ENCODE data around the gene OR4D6. TPM values are rescaled to one million over a fixed set of nuclear protein-coding genes. Genes with fewer than 3 reads are reported as not detected.

Gene OR4D6
- not detected for total RNA-seq
- long read RNA-seq = 0 reads

DNA sequence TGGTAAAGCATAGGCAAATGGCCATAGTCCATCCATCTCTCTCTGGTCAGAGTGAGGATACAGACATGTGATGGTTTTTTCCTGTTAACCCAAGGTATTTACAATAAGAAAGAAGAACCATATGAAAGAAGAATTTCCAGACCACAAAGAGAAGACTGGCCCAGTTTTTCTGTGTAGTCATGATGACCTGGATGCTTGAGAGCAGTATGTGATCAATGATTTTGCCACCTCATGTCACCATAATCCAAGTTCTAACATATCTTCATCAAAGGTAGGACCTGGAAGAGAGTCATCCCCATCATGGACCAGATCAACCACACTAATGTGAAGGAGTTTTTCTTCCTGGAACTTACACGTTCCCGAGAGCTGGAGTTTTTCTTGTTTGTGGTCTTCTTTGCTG, at the start of gene OR4D6:
TSS of gene OR4D6 (plus strand) at position 301 of the 400 bp plus-strand sequence. CDS start at position 301, 0 bp downstream.
- Histone ChIP-seq H3K4me1 (no peaks in the 10 kb centered on the region), H3K4me3 (no peak within 1 kb of the TSS), H3K27ac (replicated peaks) (no peak within 1 kb of the TSS), H3K9me3 (replicated peaks) (no peaks in the 10 kb centered on the region), H3K27me3 (ENCODE audit: low read depth) (peaks cover 6% of the 10 kb centered on the region), H3K36me3 (no peaks in the 10 kb centered on the region)
- TF ChIP-seq, protein P1, sequence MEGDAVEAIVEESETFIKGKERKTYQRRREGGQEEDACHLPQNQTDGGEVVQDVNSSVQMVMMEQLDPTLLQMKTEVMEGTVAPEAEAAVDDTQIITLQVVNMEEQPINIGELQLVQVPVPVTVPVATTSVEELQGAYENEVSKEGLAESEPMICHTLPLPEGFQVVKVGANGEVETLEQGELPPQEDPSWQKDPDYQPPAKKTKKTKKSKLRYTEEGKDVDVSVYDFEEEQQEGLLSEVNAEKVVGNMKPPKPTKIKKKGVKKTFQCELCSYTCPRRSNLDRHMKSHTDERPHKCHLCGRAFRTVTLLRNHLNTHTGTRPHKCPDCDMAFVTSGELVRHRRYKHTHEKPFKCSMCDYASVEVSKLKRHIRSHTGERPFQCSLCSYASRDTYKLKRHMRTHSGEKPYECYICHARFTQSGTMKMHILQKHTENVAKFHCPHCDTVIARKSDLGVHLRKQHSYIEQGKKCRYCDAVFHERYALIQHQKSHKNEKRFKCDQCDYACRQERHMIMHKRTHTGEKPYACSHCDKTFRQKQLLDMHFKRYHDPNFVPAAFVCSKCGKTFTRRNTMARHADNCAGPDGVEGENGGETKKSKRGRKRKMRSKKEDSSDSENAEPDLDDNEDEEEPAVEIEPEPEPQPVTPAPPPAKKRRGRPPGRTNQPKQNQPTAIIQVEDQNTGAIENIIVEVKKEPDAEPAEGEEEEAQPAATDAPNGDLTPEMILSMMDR (IDR thresholded peaks at IDR 0.05; ENCODE audit: borderline replicate concordance) = no peak
- DNase-seq = no peak
- intact Hi-C loops (cut with micrococcal nuclease) = no loop called here

GRCh38 chr11:59413646-59414045, 43.1 kb upstream of the OR4D6 start:
- DNase-seq = no peak
- Histone ChIP-seq H3K4me3 (no peak overlapping the region), H3K9me3 (replicated peaks) (peaks cover 16% of the 10 kb centered on the region), H3K27ac (replicated peaks) (no peak overlapping the region), H3K36me3 (no peaks in the 10 kb centered on the region), H3K27me3 (ENCODE audit: low read depth) (peaks cover 9% of the 10 kb centered on the region), H3K4me1 (no peaks in the 10 kb centered on the region)
- intact Hi-C loops (cut with micrococcal nuclease) = no loop called here
- TF ChIP-seq, protein P1 (IDR thresholded peaks at IDR 0.05; ENCODE audit: borderline replicate concordance) = no peak

- Histone ChIP-seq H3K36me3 (no peaks in the 10 kb centered on the region), H3K4me1 (no peaks in the 10 kb centered on the region), H3K27ac (replicated peaks) (no peak overlapping the region), H3K27me3 (ENCODE audit: low read depth) (peaks cover 9% of the 10 kb centered on the region), H3K4me3 (no peak overlapping the region), H3K9me3 (replicated peaks) (peaks cover 8% of the 10 kb centered on the region)
- TF ChIP-seq, protein P1 (IDR thresholded peaks at IDR 0.05; ENCODE audit: borderline replicate concordance) = no peak
- intact Hi-C loops (cut with micrococcal nuclease) = no loop called here
- no peak for DNase-seq
Measured at GRCh38 chr11:59415111-59415510, 41.6 kb upstream of the OR4D6 start.

DNA sequence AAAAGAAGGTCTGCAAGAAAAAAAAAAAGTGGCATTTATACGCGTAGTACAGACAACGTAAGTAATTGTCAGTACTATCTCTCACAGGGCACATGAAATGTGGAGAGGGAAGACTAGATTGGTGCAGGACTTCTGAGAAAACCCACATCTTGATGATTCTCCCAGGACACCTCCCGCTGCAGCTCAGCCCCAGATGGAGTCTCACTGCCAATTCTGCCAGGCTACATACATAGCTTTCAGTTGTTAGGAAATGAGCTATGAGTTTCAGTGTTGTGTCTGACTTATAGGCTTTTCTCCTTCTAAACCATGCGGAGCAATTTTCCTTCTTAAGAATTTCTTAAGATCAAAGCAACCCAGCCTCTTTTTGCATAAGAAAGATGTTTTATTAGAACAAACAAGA, 40.1 kb upstream of the OR4D6 start:
- H3K4me1 ChIP-seq = no peaks in the 10 kb centered on the region
- peaks cover 5% of the 10 kb centered on the region for H3K9me3 ChIP-seq (replicated peaks)
- no peak overlapping the region for H3K4me3 ChIP-seq
- TF ChIP-seq, protein P1 (IDR thresholded peaks at IDR 0.05; ENCODE audit: borderline replicate concordance) = no peak
- H3K27ac ChIP-seq (replicated peaks) = no peak overlapping the region
- peaks cover 9% of the 10 kb centered on the region for H3K27me3 ChIP-seq (ENCODE audit: low read depth)
- no peak for DNase-seq
- H3K36me3 ChIP-seq = no peaks in the 10 kb centered on the region
- intact Hi-C loops (cut with micrococcal nuclease) = no loop called here

DNA sequence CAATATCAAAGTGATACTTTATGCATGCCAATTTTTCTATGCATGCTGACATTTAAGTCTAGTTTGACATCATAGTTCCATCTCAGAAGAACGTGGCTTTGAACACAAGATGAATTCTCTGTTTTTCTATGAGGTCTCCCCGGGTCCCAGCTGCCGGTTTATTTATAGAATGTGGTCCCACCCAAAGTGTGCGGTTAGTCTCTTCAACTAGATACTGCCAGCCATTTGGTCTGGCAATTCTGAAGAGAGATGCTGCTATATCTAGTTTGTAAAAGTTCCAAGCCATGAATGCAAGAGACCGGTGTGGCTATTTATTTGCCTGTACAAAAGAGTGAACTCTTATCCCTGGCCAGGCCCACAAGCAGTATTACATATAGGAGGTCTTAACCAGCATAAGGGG, 39.7 kb upstream of the OR4D6 start:
- TF ChIP-seq, protein P1 (IDR thresholded peaks at IDR 0.05; ENCODE audit: borderline replicate concordance) = no peak
- Histone ChIP-seq H3K4me1 (no peaks in the 10 kb centered on the region), H3K9me3 (replicated peaks) (peaks cover 5% of the 10 kb centered on the region), H3K27ac (replicated peaks) (no peak overlapping the region), H3K27me3 (ENCODE audit: low read depth) (peaks cover 9% of the 10 kb centered on the region), H3K4me3 (no peak overlapping the region), H3K36me3 (no peaks in the 10 kb centered on the region)
- intact Hi-C loops (cut with micrococcal nuclease) = no loop called here
- no peak for DNase-seq

DNA sequence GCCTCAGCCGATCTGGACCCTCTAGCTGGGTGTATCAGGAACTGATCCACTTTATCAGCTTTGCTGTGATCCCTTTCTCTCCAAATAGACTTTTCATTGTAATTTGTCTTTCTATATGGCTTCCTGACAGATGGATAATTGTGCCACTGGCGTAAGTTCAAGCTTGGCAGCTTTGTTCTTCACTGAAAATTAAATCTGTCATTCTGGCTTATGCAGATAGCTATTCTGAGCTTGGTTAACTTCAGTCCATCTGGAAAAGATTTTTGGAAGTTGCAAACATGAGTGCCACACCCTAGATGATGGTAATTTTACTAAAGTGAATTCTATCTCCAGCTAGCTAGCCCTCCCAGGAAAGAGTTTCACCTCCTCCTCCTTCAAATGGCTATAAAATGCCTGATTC, 38.6 kb upstream of the OR4D6 start:
- no peak overlapping the region for H3K4me3 ChIP-seq
- no peak for DNase-seq
- H3K27me3 ChIP-seq (ENCODE audit: low read depth) = peaks cover 6% of the 10 kb centered on the region
- H3K27ac ChIP-seq (replicated peaks) = no peak overlapping the region
- intact Hi-C loops (cut with micrococcal nuclease) = no loop called here
- no peaks in the 10 kb centered on the region for H3K36me3 ChIP-seq
- H3K4me1 ChIP-seq = no peaks in the 10 kb centered on the region
- TF ChIP-seq, protein P1 (IDR thresholded peaks at IDR 0.05; ENCODE audit: borderline replicate concordance) = no peak
- no peaks in the 10 kb centered on the region for H3K9me3 ChIP-seq (replicated peaks)
